GM06990 (cell line): ENCODE data around the gene PDCD1LG2.
A peak's percentile ranks its signal among the peaks of the same experiment; 100 is the strongest.

Experiments
- DNase-seq: peaks from one replicate; pipeline ENCODE4 v3.0.0-alpha.2; 2011; ENCODE audit not compliant: insufficient read length; ENCODE audit errors: extremely low read depth
- H3K27me3 ChIP-seq: replicated peaks from 2 replicates; pipeline ENCODE4 v1.6.0; 2011; ENCODE audit warnings: low read length; ENCODE audit not compliant: control insufficient read depth, insufficient read depth
- H3K36me3 ChIP-seq: 2 replicates; pipeline ENCODE4 v1.5.1; 2011; ENCODE audit warnings: low read length; ENCODE audit not compliant: control insufficient read depth, insufficient read depth
- H3K4me3 ChIP-seq: replicated peaks from 2 replicates; pipeline ENCODE4 v1.5.1; 2011; ENCODE audit warnings: low read depth, mild to moderate bottlenecking, control low read depth, low read length
- CTCF ChIP-seq: IDR thresholded peaks from 2 replicates; pipeline ENCODE4 v1.5.1; 2011; ENCODE audit warnings: low read length, control low read depth, mild to moderate bottlenecking, inconsistent platforms; ENCODE audit not compliant: insufficient read depth, poor library complexity, severe bottlenecking

The PDCD1LG2 gene

DNA sequence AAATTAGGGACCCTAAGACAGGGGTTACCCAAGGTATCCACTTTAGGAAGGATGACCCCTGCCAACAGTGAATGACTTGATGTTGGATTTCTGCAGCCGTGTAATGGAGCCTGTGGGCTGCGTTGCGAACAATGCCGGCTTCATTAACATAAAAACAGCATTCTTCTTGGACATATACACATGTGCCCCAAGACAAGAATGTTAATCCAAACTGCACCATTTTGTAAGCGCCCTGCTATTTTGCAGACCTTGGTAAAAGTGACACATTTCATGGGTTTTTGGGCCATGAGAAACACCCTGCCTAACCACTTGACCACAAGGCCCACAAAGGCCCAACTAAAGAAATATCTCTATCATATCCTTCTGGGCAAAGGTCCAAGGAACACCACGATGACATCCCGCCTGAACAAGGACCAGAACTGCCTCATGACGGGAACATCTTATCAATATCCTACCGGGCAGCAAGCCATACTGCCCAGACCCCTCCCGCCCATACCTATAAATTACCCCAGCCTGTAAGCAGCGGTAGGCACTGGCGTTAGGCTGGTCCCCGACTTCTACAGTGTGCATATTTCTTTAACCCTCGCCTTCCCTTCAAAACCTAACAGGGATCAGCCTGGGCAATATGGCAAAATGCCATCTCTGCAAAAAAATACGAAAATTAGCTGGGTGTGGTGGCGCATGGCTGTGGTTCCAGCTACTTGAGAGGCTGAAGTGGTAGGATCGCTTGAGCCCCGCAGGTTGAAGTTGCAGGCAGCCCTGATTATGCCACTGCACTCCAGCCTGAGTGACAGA lies 9.7 kb upstream of the PDCD1LG2 start:
- H3K4me3 ChIP-seq, result no peak overlapping the region
- no peaks in the 10 kb centered on the region for H3K27me3 ChIP-seq
- no peak for DNase-seq
- TF ChIP-seq CTCF, result no peak
- H3K36me3 ChIP-seq, result no peaks in the 10 kb centered on the region

DNA sequence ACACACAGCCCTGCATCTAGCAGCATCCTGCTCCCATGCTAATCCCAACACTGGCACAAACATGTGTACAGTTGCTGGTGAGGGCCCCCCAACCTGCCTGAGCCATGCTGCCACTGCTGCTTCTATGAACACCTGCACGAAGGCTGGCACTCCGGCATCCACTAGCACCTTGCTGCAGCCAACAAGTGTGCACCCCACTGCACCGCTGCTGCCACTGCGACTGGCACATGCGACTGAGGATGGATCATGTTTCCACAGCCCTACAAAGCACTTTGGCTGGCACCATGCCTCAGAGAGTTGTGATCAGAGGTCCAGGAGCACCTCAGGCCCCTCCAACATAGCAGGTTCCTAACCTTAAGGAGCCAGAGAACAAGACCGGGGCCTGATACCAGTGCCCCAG lies 7.8 kb upstream of the PDCD1LG2 start:
- no peak overlapping the region for H3K4me3 ChIP-seq
- DNase-seq, result no peak
- no peak for TF ChIP-seq CTCF
- no peaks in the 10 kb centered on the region for H3K27me3 ChIP-seq
- no peaks in the 10 kb centered on the region for H3K36me3 ChIP-seq

GRCh38 chr9:5509573-5509972 lies 758 bp upstream of the PDCD1LG2 start:
- DNase-seq, result no peak
- TF ChIP-seq CTCF, result no peak
- Histone ChIP-seq H3K36me3 (no peaks in the 10 kb centered on the region), H3K4me3 (no peak overlapping the region), H3K27me3 (no peaks in the 10 kb centered on the region)

GRCh38 chr9:5510989-5511388 lies 658 bp downstream of the PDCD1LG2 start:
- Histone ChIP-seq H3K4me3 (peak overlapping the region; percentile 49), H3K27me3 (no peaks in the 10 kb centered on the region)

DNA sequence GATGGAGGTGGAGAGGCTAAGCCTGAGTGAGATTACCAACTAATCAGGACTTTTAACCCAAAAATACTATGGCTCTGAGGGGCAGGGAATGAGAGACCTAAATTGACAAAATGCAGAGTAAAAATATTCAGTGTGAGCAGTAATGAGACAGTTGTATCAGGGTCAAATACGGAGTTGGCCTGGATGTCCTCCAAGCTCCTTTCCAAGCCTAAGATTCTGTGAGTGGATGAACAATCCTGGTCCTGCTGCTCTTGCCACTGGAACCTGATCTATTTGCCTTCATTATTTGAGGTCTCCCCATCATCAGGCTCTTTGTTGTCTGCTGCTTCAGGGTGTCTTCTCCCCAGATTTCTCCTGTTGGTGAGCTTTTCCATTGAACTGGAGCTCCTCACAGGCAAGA lies 1.1 kb downstream of the PDCD1LG2 start:
- no peak for TF ChIP-seq CTCF
- Histone ChIP-seq H3K4me3 (peak overlapping the region; percentile 49), H3K36me3 (peaks cover under 1% of the 10 kb centered on the region), H3K27me3 (no peaks in the 10 kb centered on the region)
- DNase-seq, result no peak

More at GRCh38 chr9:5510989-5511388, 658 bp downstream of the PDCD1LG2 start:
- TF ChIP-seq CTCF, result no peak
- no peak for DNase-seq
- H3K36me3 ChIP-seq, result no peaks in the 10 kb centered on the region
